NCI-H510A treated with DMSO at 0.1 percent for 48 hours (cell line): ENCODE measurements around the gene ARHGAP22.
A peak's percentile ranks its signal among the peaks of the same experiment; 100 is the strongest.

Experiments used
- DNase-seq: peaks from one replicate; lab custom pipeline; 2025; lab: John Stamatoyannopoulos, UW

Gene ARHGAP22

GRCh38 chr10:48496831-48497779 lies 107.8 kb downstream of the ARHGAP22 start:
- DNase-seq = no peak

GRCh38 chr10:48496105-48496830 lies 108.6 kb downstream of the ARHGAP22 start:
- DNase-seq = no peak

- DNase-seq = no peak
Observed at GRCh38 chr10:48495282-48496045, 109.4 kb downstream of the ARHGAP22 start.

GRCh38 chr10:48494611-48495010 lies 110.3 kb downstream of the ARHGAP22 start:
- DNase-seq = no peak

- DNase-seq = peak; percentile 7
Observed at GRCh38 chr10:48494073-48494472, 110.8 kb downstream of the ARHGAP22 start.

GRCh38 chr10:48493083-48493871 lies 111.6 kb downstream of the ARHGAP22 start:
- DNase-seq = peak; percentile 14

- no peak for DNase-seq
Observed at GRCh38 chr10:48492201-48492600, 112.7 kb downstream of the ARHGAP22 start.

- no peak for DNase-seq
Observed at GRCh38 chr10:48491392-48492139, 113.3 kb downstream of the ARHGAP22 start.

- no peak for DNase-seq
Observed at GRCh38 chr10:48490946-48491345, 113.9 kb downstream of the ARHGAP22 start.

- no peak for DNase-seq
Observed at GRCh38 chr10:48490571-48490940, 114.3 kb downstream of the ARHGAP22 start.

GRCh38 chr10:48489099-48489498 lies 115.8 kb downstream of the ARHGAP22 start:
- DNase-seq = no peak

- DNase-seq = no peak
Observed at GRCh38 chr10:48487244-48487643, 117.6 kb downstream of the ARHGAP22 start.

GRCh38 chr10:48485711-48486110 lies 119.2 kb downstream of the ARHGAP22 start:
- DNase-seq = no peak

GRCh38 chr10:48484911-48485310 lies 120.0 kb downstream of the ARHGAP22 start:
- DNase-seq = no peak

GRCh38 chr10:48482207-48482606 lies 122.7 kb downstream of the ARHGAP22 start:
- no peak for DNase-seq

- DNase-seq = no peak
Observed at GRCh38 chr10:48481385-48481784, 123.5 kb downstream of the ARHGAP22 start.

GRCh38 chr10:48480397-48481374 lies 124.2 kb downstream of the ARHGAP22 start:
- DNase-seq = no peak

GRCh38 chr10:48478980-48479811 lies 125.7 kb downstream of the ARHGAP22 start:
- DNase-seq = no peak

GRCh38 chr10:48478469-48478868 lies 126.4 kb downstream of the ARHGAP22 start:
- DNase-seq = no peak
